GM19438 (cell line): Measurements from ENCODE around the gene CEP104.

ENCODE experiments used
- ATAC-seq: cut with Tn5 transposase; IDR thresholded peaks from one replicate; pipeline ENCODE4 v1.9.1; 2021; ENCODE audit warnings: low read depth; ENCODE audit not compliant: unreplicated experiment

The CEP104 gene

GRCh38 chr1:3869751-3870301 is 12.8 kb upstream of the CEP104 start:
- no peak for ATAC-seq

DNA sequence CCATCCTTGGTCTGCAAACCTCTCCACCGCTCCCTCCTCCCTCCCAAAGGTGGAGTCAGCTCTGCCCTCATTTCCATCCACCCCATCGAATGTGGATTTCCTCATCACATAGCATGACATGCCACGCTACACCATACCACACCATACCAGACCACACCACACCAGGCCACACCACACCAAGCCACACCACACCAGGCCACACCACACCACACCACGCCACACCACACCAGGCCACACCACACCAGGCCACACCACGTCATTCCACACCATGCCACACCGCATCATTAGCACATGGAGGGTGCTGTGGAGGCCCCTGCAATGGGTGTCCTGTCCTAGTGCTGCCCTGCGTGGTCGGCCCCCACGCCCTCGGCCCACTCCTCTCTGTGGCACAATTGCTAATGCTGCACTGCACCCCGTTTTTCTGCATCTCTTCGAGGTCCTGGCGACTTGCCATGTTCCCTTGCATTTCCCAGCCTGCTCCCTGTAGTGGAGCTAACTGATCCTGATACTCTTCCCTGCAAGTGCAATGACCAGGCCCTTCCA is 11.5 kb upstream of the CEP104 start:
- ATAC-seq = no peak

DNA sequence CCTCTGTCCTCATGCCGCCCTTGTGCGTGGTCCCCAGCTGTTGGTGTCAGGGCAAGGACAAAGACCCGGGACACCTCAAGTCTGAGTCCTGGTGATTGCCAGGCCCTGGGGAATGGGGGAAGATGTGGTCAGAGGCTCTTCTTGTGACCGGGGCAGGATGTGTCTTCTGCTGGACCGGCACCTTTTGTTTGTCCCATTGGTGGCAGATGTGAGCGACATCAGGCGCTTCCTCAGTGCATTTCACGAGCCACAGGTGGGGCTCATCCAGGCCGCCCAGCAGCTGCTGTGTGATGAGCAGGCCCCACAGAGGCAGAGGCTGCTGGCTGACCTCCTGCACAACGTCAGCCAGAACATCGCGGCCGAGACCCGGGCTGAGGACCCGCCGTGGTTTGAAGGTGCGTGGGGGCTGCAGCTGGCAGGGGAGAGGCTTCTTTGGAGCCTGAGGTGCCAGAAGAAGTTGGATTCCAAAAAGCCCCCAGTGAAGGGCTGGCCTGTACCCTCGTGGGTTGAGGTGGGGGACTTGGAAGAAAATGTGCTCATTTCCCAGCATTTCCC is 8.7 kb upstream of the CEP104 start:
- no peak for ATAC-seq

DNA sequence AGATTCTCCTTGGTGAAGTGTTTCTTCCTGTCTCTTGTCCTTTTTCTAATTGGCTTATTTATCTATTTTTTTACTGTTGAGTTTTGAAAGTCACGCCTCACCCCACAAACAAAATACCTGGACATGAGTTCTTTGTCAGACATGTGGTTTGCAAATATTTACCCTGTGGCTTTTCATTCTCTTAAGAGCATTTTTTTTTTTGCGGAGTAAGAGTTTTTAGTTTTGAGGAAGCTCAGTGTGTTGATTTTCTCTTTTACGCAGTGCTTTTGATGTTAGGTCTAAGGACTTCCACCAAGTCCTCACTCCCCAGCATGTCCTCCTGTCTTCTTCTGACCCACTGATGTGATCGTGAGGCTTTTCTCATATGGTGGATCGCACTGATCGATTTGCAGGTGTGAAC is 7.9 kb upstream of the CEP104 start:
- ATAC-seq = no peak

DNA sequence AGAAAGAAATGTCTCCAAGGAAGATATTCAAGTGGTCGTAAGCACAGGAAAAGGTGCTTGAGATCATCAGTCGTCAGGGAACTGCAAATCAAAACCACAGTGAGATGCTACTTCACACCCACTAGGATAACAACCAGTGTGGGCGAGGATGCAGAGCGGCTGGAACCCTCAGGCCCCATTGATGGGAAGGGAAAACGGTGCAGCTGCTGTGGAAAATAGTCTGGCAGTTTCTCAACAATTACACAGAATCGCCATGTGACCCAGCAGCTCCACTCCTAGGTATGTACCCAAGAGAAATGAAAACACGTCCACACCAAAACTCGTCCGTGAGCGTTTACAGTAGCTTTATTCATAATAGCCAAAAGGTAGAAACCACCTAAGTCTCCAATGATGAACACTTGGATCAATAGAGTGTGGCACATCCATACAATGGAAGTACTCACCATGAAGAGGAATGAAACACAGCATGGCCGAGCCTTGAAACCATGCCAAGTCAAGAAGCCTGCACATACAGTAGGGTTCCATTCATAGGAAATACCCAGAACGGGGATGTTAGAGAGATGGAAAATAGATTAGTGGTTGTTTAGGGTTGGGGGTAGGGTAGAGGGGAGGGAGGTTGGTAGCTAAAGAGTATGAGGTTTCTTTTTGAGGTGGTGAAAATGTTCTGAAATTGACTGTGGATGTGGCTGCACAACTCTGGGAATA is 6.4 kb upstream of the CEP104 start:
- no peak for ATAC-seq

- ATAC-seq = no peak
Measured at GRCh38 chr1:3858231-3858981, 1.4 kb upstream of the CEP104 start.

GRCh38 chr1:3857791-3858129 is 749 bp upstream of the CEP104 start:
- no peak for ATAC-seq

DNA sequence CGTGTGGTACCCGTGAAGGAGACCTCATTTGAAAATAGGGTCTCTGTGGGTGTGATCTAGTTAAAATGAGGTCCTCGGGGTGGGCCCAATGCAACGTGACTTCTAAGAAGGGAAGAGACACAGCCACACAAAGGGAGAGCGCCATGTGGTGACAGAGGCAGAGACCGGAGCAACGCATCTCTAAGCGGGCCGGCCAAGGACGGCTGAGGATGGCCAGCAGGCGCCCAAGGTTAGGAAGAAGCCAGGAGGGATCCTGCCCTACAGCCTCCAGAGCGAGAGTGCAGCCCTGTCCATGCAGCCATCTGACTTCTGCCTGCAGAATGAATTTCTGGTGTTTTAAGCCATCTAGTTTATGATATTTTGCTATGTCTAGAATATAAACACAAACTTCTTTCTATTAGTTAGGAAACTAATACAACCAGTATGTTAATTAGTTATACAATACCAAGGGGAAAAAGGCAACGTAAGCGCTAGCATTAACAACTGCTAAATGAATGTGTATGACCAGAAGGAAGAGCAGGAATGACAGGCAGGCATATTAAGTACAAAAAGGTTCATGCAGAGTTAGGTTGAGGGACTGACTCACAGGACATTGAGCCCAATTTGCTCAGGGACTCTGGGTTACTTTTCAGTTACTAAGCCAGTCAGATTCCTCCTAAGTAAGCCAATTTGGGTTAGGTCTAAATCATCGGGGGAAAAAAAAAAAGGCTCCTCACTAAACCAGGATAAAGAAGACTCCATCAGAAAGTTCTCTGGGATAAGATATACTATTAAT is 4.1 kb downstream of the CEP104 start:
- no peak for ATAC-seq

- no peak for ATAC-seq
Measured at GRCh38 chr1:3852091-3852490, 4.9 kb downstream of the CEP104 start.

- no peak for ATAC-seq
Measured at GRCh38 chr1:3851292-3851691, 5.7 kb downstream of the CEP104 start.

- no peak for ATAC-seq
Measured at GRCh38 chr1:3850857-3851256, 6.2 kb downstream of the CEP104 start.

- ATAC-seq = no peak
Measured at GRCh38 chr1:3847081-3847480, 9.9 kb downstream of the CEP104 start.

DNA sequence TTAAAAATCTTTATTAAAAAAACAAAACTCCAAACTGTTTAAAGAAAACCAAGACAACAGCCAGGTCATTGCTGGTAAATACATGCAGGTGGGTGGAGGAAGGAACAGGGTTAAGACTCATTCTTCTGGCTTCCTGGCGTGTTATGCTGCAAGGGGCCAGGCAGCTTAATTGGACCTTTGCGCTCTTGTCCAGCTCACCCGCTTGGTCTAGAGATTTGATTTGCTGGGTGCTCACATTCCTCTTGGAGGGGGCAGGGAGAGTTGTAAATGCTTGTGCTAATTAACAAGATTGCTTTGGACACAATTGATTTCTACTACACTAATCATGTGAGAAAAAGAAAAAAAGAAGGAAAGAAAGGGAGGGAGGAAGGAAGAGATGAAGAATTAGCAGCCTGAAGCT is 10.5 kb downstream of the CEP104 start:
- ATAC-seq = no peak

DNA sequence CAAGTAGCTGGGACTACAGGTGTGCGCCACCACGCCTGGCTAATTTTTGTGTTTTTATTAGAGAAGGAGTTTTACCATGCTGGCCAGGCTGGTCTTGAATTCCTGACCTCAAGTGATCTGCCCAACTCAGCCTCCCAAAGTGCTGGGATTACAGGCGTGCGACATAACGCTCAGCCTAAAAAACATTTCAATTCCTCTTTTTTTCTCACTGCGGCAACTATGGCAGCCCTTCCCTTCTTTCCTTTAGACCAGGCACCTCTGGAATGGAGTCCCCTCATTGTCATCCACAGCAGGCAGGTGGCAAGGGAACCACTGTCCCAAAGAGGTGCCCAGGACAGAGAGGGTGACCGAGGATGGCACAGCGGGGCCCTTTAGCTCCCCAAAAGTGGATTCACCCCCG is 14.1 kb downstream of the CEP104 start:
- no peak for ATAC-seq

DNA sequence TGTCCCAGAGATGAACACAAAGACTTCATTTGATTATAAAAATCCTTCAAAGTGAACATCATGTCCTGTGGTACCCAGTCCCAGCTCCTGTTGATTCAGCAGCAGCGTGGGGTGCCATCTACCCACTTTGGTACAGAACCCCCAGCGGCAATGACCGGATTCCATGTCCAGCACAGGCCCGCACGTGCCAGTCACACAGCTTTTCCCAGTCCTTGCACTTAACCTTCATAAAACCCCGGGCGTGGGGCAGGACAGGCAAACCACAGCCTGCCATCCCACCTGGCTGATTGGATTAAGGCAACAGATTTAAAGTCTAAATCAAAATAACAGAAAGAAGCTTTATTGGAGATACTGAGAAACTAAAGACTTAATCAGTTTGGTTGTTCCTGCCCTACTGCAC is 15.5 kb downstream of the CEP104 start:
- no peak for ATAC-seq

- ATAC-seq = no peak
Measured at GRCh38 chr1:3838788-3839187, 18.2 kb downstream of the CEP104 start.

DNA sequence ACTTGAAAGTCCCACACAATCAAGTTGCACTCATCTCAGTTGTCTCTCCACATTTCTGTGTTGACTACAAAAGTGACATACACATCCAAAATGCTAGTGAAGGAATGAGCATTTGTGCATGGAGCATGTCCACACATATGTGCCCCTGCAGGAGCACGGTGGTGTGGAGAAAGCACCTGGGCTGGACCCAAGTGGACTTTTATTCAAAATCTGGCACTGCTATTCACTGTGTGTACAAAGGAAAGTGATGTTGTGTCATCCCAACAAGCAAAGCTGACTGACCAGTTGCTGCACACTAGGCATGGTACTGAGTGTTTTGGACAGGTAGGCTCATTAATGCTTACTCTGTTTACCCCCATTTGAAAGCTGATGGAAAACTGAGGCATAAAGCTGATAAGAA is 19.3 kb downstream of the CEP104 start:
- no peak for ATAC-seq

GRCh38 chr1:3837200-3837599 is 19.8 kb downstream of the CEP104 start:
- no peak for ATAC-seq

- no peak for ATAC-seq
Measured at GRCh38 chr1:3836421-3836820, 20.6 kb downstream of the CEP104 start.

DNA sequence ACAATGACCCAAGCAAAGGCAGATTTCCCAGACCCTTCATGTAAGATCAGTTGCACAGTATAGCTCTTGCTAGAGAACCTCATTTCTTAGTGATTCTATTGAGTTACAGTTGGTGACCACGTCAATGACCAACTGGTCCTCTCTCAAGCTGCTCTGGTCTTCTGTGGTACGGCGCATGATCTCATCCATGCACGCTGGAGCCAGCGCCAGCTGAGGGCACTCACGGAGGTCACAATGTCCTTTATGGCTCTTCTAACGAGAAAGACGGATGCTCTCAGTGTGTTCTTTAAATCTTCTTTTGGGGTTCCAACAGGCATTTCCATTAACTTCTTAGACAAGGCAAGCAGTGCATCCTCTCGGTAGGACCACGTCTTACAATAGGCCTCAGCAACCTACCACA is 22.3 kb downstream of the CEP104 start:
- ATAC-seq = no peak

- no peak for ATAC-seq
Measured at GRCh38 chr1:3831689-3832088, 25.3 kb downstream of the CEP104 start.
